ENCODE measurements around the gene ADAM19.

GRCh38 chr5:157532022-157532421 lies 43.6 kb downstream of the ADAM19 start:
- TF ChIP-seq, protein P1, sequence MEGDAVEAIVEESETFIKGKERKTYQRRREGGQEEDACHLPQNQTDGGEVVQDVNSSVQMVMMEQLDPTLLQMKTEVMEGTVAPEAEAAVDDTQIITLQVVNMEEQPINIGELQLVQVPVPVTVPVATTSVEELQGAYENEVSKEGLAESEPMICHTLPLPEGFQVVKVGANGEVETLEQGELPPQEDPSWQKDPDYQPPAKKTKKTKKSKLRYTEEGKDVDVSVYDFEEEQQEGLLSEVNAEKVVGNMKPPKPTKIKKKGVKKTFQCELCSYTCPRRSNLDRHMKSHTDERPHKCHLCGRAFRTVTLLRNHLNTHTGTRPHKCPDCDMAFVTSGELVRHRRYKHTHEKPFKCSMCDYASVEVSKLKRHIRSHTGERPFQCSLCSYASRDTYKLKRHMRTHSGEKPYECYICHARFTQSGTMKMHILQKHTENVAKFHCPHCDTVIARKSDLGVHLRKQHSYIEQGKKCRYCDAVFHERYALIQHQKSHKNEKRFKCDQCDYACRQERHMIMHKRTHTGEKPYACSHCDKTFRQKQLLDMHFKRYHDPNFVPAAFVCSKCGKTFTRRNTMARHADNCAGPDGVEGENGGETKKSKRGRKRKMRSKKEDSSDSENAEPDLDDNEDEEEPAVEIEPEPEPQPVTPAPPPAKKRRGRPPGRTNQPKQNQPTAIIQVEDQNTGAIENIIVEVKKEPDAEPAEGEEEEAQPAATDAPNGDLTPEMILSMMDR (IDR thresholded peaks at IDR 0.05), result no peak
- TF ChIP-seq POLR2AphosphoS5 (IDR thresholded peaks at IDR 0.05) (no peak), POLR2A (IDR thresholded peaks at IDR 0.05) (no peak)
